Muscle of leg (tissue), 11 donors: ENCODE results near the gene MYH8. TPM values are rescaled to one million over a fixed set of nuclear protein-coding genes. Genes with fewer than 3 reads are reported as not detected.
A peak's percentile ranks its signal among the peaks of the same experiment; 100 is the strongest.

Experiments
- DNase-seq: peaks from one replicate; pipeline ENCODE4 v3.0.0; 2013
- H3K27ac ChIP-seq: one replicate; pipeline ENCODE4 v1.5.1; 2013; ENCODE audit warnings: mild to moderate bottlenecking, low read length, control low read depth
- H3K27me3 ChIP-seq: one replicate; pipeline ENCODE4 v1.6.1; 2013; ENCODE audit warnings: low read length; ENCODE audit not compliant: control insufficient read depth, insufficient read depth
- H3K36me3 ChIP-seq: one replicate; pipeline ENCODE4 v1.6.1; 2013; ENCODE audit warnings: low read length; ENCODE audit not compliant: control insufficient read depth, insufficient read depth
- H3K4me1 ChIP-seq: one replicate; pipeline ENCODE4 v1.6.1; 2013; ENCODE audit warnings: low read length; ENCODE audit not compliant: control insufficient read depth, insufficient read depth
- H3K4me3 ChIP-seq: one replicate; pipeline ENCODE4 v1.5.1; 2013; ENCODE audit warnings: low read length, control low read depth
- H3K9me3 ChIP-seq: replicated peaks from 2 replicates; pipeline ENCODE4 v1.6.1; 2013; ENCODE audit warnings: low read depth, low read length; ENCODE audit not compliant: control insufficient read depth
- WGBS: methylation state at CpG from one replicate; pipeline ENCODE4 v1.1.5; 2013; ENCODE audit warnings: missing lambda C conversion rate; ENCODE audit not compliant: insufficient coverage; 5-methylcytosine and 5-hydroxymethylcytosine counted together
- polyA plus RNA-seq, 8 donors: library from polyadenylated mRNA; unstranded; fragments of 120-200 nt; gene quantifications; one replicate each; pipeline versions ENCODE4 v1.2.1 to v1.2.3, GENCODE V29; 2013; ENCODE audit warnings: inconsistent platforms in 1 of 8, low replicate concordance in 1 of 8; ENCODE audit not compliant: insufficient read length in 8 of 8, insufficient read depth in 1 of 8
- total RNA-seq: library from RNA; stranded (reverse); fragments of 120-200 nt; gene quantifications from one replicate; pipeline ENCODE4 v1.2.4, GENCODE V29; 2013

MYH8 gene
- total and polyA plus RNA-seq, 9 donors, result 397 to 1,862 (median 1,461) TPM

DNA sequence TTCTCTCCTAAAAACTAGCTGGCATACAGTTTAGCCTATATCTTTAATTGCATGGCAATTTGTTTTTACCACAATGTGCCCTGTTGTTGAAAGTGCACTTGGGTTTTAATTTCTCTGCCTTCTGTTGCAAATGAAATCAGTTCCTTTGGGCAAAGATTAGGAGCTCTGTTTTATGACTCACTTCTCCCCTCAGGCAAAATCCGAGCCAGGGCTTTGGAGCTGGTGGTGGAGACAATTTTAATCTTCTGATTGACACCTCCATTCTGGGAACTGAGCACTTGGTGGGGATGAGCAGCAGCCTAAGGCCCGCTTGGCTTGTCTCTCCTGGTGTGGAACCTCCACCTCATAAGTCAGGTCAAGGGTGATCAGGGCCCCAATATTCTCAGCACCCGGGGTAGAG, 13.3 kb upstream of the MYH8 start:
- Histone ChIP-seq H3K4me1 (no peaks in the 10 kb centered on the region), H3K27me3 (no peaks in the 10 kb centered on the region), H3K27ac (no peak overlapping the region), H3K4me3 (no peak overlapping the region), H3K9me3 (no peaks in the 10 kb centered on the region), H3K36me3 (no peaks in the 10 kb centered on the region)
- WGBS, result 67% methylated on average over 1 of the region's 3 CpGs
- DNase-seq, result no peak

GRCh38 chr17:10429421-10430045, 7.8 kb upstream of the MYH8 start:
- H3K27me3 ChIP-seq, result no peaks in the 10 kb centered on the region
- H3K9me3 ChIP-seq, result no peaks in the 10 kb centered on the region
- no peaks in the 10 kb centered on the region for H3K36me3 ChIP-seq
- H3K4me1 ChIP-seq, result no peaks in the 10 kb centered on the region
- no peak for DNase-seq
- no CpG with 5 or more reads among the region's 2 CpGs for WGBS
- H3K27ac ChIP-seq, result no peak overlapping the region
- H3K4me3 ChIP-seq, result no peak overlapping the region

GRCh38 chr17:10428781-10429180, 7.0 kb upstream of the MYH8 start:
- Histone ChIP-seq H3K9me3 (no peaks in the 10 kb centered on the region), H3K36me3 (no peaks in the 10 kb centered on the region), H3K4me3 (no peak overlapping the region), H3K4me1 (no peaks in the 10 kb centered on the region), H3K27me3 (no peaks in the 10 kb centered on the region), H3K27ac (no peak overlapping the region)
- DNase-seq, result no peak
- no CpG with 5 or more reads among the region's 2 CpGs for WGBS

GRCh38 chr17:10421211-10421610, 539 bp downstream of the MYH8 start:
- no peaks in the 10 kb centered on the region for H3K27me3 ChIP-seq
- no peaks in the 10 kb centered on the region for H3K9me3 ChIP-seq
- peak overlapping the region; percentile 45 for H3K4me3 ChIP-seq
- peak overlapping the region; percentile 53 for H3K27ac ChIP-seq
- H3K4me1 ChIP-seq, result peaks cover 8% of the 10 kb centered on the region
- no peaks in the 10 kb centered on the region for H3K36me3 ChIP-seq
- WGBS, result no CpG with 5 or more reads among the region's 2 CpGs
- DNase-seq, result no peak

DNA sequence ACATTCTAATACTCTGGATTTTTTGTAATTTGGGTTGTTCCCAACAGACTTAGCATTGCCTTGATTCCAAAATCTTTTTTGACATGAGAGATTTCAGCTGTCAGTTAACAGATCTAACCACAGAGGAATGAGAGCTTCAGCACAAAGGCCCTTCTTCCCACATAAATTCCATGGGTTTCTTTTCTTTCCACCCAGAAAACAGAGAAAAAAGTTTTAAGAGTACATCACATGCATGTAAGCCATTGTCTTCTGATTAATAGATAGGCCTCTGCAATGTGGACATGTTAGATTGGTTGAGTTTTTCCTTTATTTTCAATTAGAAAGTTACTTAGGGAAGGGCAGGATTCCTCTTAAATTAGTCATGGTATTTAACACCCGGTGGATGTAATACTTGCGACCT, 939 bp downstream of the MYH8 start:
- Histone ChIP-seq H3K36me3 (no peaks in the 10 kb centered on the region), H3K4me3 (peak overlapping the region; percentile 45), H3K9me3 (no peaks in the 10 kb centered on the region), H3K27ac (peak overlapping the region; percentile 53), H3K27me3 (no peaks in the 10 kb centered on the region), H3K4me1 (peaks cover 8% of the 10 kb centered on the region)
- no CpG with 5 or more reads among the region's 2 CpGs for WGBS
- no peak for DNase-seq

GRCh38 chr17:10417431-10417830, 4.3 kb downstream of the MYH8 start:
- DNase-seq, result peak; percentile 65
- H3K27ac ChIP-seq, result peak overlapping the region; percentile 50
- WGBS, result 18% methylated on average over 1 of the region's 3 CpGs
- peaks cover 11% of the 10 kb centered on the region for H3K4me1 ChIP-seq
- peaks cover 4% of the 10 kb centered on the region for H3K36me3 ChIP-seq
- H3K27me3 ChIP-seq, result no peaks in the 10 kb centered on the region
- no peak overlapping the region for H3K4me3 ChIP-seq
- H3K9me3 ChIP-seq, result no peaks in the 10 kb centered on the region

- WGBS, result 85% methylated on average over 3 of the region's 4 CpGs
- H3K27me3 ChIP-seq, result no peaks in the 10 kb centered on the region
- no peak overlapping the region for H3K27ac ChIP-seq
- peaks cover 11% of the 10 kb centered on the region for H3K4me1 ChIP-seq
- no peaks in the 10 kb centered on the region for H3K9me3 ChIP-seq
- H3K4me3 ChIP-seq, result no peak overlapping the region
- peaks cover 4% of the 10 kb centered on the region for H3K36me3 ChIP-seq
- DNase-seq, result no peak
These were observed 6.6 kb downstream of the MYH8 start for GRCh38 chr17:10415161-10415560.

DNA sequence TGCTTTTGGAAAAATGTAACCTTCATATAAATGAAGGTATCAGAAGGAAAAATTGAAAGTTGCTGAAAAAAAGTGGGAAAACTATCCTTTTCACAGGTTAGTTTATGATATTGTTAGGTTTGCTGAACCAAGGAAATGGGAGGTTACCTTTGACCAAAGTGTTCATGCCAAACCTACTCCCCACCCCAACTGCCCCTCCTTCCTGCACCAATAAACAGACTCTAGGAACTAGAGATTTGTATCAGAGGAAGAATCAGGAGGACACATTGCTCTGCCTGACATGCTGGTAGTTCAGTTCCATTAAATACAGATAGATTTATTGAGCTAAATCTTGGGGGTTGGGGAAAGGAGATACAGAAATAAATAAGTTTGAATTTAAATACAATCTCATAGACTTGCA, 18.2 kb downstream of the MYH8 start:
- H3K4me3 ChIP-seq, result no peak overlapping the region
- H3K27me3 ChIP-seq, result no peaks in the 10 kb centered on the region

GRCh38 chr17:10398352-10398751, 23.4 kb downstream of the MYH8 start:
- DNase-seq, result no peak
- Histone ChIP-seq H3K4me3 (no peak overlapping the region), H3K4me1 (no peaks in the 10 kb centered on the region), H3K9me3 (no peaks in the 10 kb centered on the region), H3K27me3 (no peaks in the 10 kb centered on the region), H3K27ac (no peak overlapping the region), H3K36me3 (peaks cover 12% of the 10 kb centered on the region)
- 70% methylated on average over 5 of the region's 9 CpGs for WGBS

More for the DNA sequence above, 18.2 kb downstream of the MYH8 start:
- Histone ChIP-seq H3K4me1 (no peaks in the 10 kb centered on the region), H3K9me3 (no peaks in the 10 kb centered on the region), H3K36me3 (peaks cover 9% of the 10 kb centered on the region), H3K27ac (no peak overlapping the region)
- no peak for DNase-seq

GRCh38 chr17:10396524-10397163, 25.1 kb downstream of the MYH8 start:
- DNase-seq, result no peak
- Histone ChIP-seq H3K27me3 (no peaks in the 10 kb centered on the region), H3K27ac (no peak overlapping the region), H3K36me3 (peaks cover 12% of the 10 kb centered on the region), H3K9me3 (no peaks in the 10 kb centered on the region), H3K4me1 (no peaks in the 10 kb centered on the region), H3K4me3 (no peak overlapping the region)
- WGBS, result 67% methylated on average over 7 of the region's 14 CpGs
